SK-N-MC (cell line): ENCODE measurements around the gene GALT.

Source experiments
- EZH2 ChIP-seq: fragments of 200-600 bp; sonication (generic); IDR thresholded peaks from one replicate; pipeline ENCODE4 v1.6.1; 2017; ENCODE audit warnings: antibody characterized with exemption
- FOXP2 ChIP-seq: optimal IDR thresholded peaks from 2 replicates; pipeline ENCODE3; 2011; ENCODE audit warnings: mild to moderate bottlenecking, moderate library complexity; ENCODE audit not compliant: insufficient read depth; ENCODE audit errors: extremely low read length, control extremely low read depth
- POLR2AphosphoS5 ChIP-seq: IDR thresholded peaks from 2 replicates; pipeline ENCODE4 v1.6.1; 2012; ENCODE audit warnings: mild to moderate bottlenecking, low read depth, low read length, borderline replicate concordance

DNA sequence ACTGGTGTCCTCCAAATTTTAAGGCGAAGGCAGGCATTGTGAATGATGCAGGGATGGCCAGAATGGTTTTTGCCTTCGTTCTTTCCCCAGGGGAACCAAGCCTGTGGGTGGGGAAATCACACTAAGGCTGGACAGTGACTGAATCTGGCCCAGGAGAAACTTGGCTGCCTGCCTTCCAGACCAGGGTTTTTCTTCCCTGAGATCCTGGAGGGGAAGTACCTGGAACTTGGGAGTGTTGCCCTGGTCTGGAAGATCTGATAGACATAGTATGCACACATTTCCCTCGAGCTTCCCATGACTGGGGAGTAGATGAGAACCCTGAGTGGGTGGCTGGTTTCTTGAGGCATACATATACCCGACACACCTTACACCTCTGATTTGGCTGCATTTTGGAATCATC is 4.8 kb downstream of the GALT start:
- TF ChIP-seq EZH2 (no peak), POLR2AphosphoS5 (no peak), FOXP2 (no peak)
